DOHH2 (cell line): ENCODE measurements around the gene MEAF6.

ENCODE experiments used
- CTCF ChIP-seq: fragments of 200-600 bp; sonication (generic); IDR thresholded peaks from one replicate; pipeline ENCODE4 v1.5.1; 2014; ENCODE audit warnings: antibody characterized with exemption, mild to moderate bottlenecking, low read depth, low read length; ENCODE audit not compliant: poor library complexity, severe bottlenecking
- EZH2phosphoT487 ChIP-seq: fragments of 200-600 bp; sonication (generic); IDR thresholded peaks from 2 replicates; pipeline ENCODE4 v1.6.1; 2017; ENCODE audit warnings: borderline replicate concordance, mild to moderate bottlenecking, antibody characterized with exemption, low read length, moderate library complexity, mixed read lengths

GRCh38 chr1:37480581-37481288 lies 33.8 kb downstream of the MEAF6 start:
- TF ChIP-seq CTCF (no peak), EZH2phosphoT487 (no peak)
